WTC11 (cell line): Measurements from ENCODE around the gene MST1R. TPM values are rescaled to one million over a fixed set of nuclear protein-coding genes. Genes with fewer than 3 reads are reported as not detected.

Experiments
- ATAC-seq: fragments of 200-7000 bp; cut with Tn5 transposase; 2 replicates; pipeline ENCODE4 v1.10.0; 2021; ENCODE audit warnings: mild to moderate bottlenecking, moderate library complexity
- CTCF ChIA-PET: fragments of 300-600 bp; sonication (Branson Sonifier 250); formaldehyde crosslinking; loops from one replicate; lab custom pipeline; 2021; ENCODE audit warnings: antibody characterized with exemption; lab: Charles Lee
- POLR2A ChIA-PET: fragments of 350-600 bp; sonication (Branson Sonifier 250); formaldehyde crosslinking; loops from one replicate; lab custom pipeline; 2021; ENCODE audit warnings: antibody characterized with exemption; lab: Charles Lee
- DNase-seq: peaks from one replicate; pipeline ENCODE4 v3.0.0; 2021; ENCODE audit warnings: low spot score
- H3K27ac Mint-ChIP-seq: 2 replicates; pipeline ENCODE4 v1.8.0; 2021; ENCODE audit warnings: mixed read lengths
- H3K27me3 Mint-ChIP-seq: 2 replicates; pipeline ENCODE4 v1.8.0; 2021; ENCODE audit warnings: low read depth, mild to moderate bottlenecking, moderate library complexity, mixed read lengths
- H3K36me3 Mint-ChIP-seq: 2 replicates; pipeline ENCODE4 v1.8.0; 2021; ENCODE audit warnings: mixed read lengths
- H3K4me1 Mint-ChIP-seq: 2 replicates; pipeline ENCODE4 v1.8.0; 2022; ENCODE audit warnings: mixed read lengths
- H3K4me3 Mint-ChIP-seq: 2 replicates; pipeline ENCODE4 v1.8.0; 2021; ENCODE audit warnings: mild to moderate bottlenecking, moderate library complexity, mixed read lengths
- H3K9me3 Mint-ChIP-seq: 2 replicates; pipeline ENCODE4 v1.8.0; 2021; ENCODE audit warnings: mixed read lengths
- E2F5 ChIP-seq: sonication (generic); formaldehyde crosslinking; IDR thresholded peaks from 2 replicates; pipeline ENCODE4 v1.8.1; 2022; ENCODE audit warnings: mild to moderate bottlenecking, moderate library complexity, missing genetic modification reagents
- ELF4 ChIP-seq: sonication (generic); formaldehyde crosslinking; IDR thresholded peaks from 2 replicates; pipeline ENCODE4 v1.8.1; 2022; ENCODE audit warnings: low read depth, mild to moderate bottlenecking, moderate library complexity, missing genetic modification reagents
- FOXP1 ChIP-seq: sonication (generic); formaldehyde crosslinking; IDR thresholded peaks from 2 replicates; pipeline ENCODE4 v1.8.0; 2022; ENCODE audit warnings: missing genetic modification reagents, mild to moderate bottlenecking, moderate library complexity, borderline replicate concordance
- GABPB1 ChIP-seq: sonication (generic); formaldehyde crosslinking; IDR thresholded peaks from 2 replicates; pipeline ENCODE4 v1.8.1; 2023; ENCODE audit warnings: mild to moderate bottlenecking, missing genetic modification reagents
- GTF2I ChIP-seq: fragments of 250-450 bp; sonication (Bioruptor Pico); conservative IDR thresholded peaks from 2 replicates; pipeline ENCODE4 v1.4.0; 2021; ENCODE audit warnings: mild to moderate bottlenecking
- HMGA2 ChIP-seq: fragments of 250-450 bp; sonication (Bioruptor Pico); IDR thresholded peaks from 2 replicates; pipeline ENCODE4 v1.4.0; 2021; ENCODE audit warnings: mild to moderate bottlenecking, moderate library complexity
- HMGXB4 ChIP-seq: sonication (generic); formaldehyde crosslinking; IDR thresholded peaks from 2 replicates; pipeline ENCODE4 v1.8.1; 2023; ENCODE audit warnings: mild to moderate bottlenecking, moderate library complexity, missing genetic modification reagents
- IRF1 ChIP-seq: sonication (generic); formaldehyde crosslinking; IDR thresholded peaks from 2 replicates; pipeline ENCODE4 v1.8.0; 2023; ENCODE audit warnings: missing genetic modification reagents
- IRF2 ChIP-seq: sonication (generic); formaldehyde crosslinking; IDR thresholded peaks from 2 replicates; pipeline ENCODE4 v1.8.0; 2022; ENCODE audit warnings: low read depth, missing genetic modification reagents, borderline replicate concordance
- MLX ChIP-seq: sonication (generic); formaldehyde crosslinking; IDR thresholded peaks from 2 replicates; pipeline ENCODE4 v1.8.1; 2023; ENCODE audit warnings: mild to moderate bottlenecking, missing genetic modification reagents, moderate library complexity
- NFE2L1 ChIP-seq: sonication (generic); formaldehyde crosslinking; IDR thresholded peaks from 2 replicates; pipeline ENCODE4 v1.8.1; 2023; ENCODE audit warnings: missing genetic modification reagents
- NFYB ChIP-seq: sonication (generic); formaldehyde crosslinking; conservative IDR thresholded peaks from 2 replicates; pipeline ENCODE4 v1.8.0; 2022; ENCODE audit warnings: low read depth, missing genetic modification reagents
- PRDM15 ChIP-seq: sonication (generic); formaldehyde crosslinking; IDR thresholded peaks from 2 replicates; pipeline ENCODE4 v1.8.0; 2022; ENCODE audit warnings: missing genetic modification reagents
- PREB ChIP-seq: sonication (generic); formaldehyde crosslinking; IDR thresholded peaks from 2 replicates; pipeline ENCODE4 v1.8.1; 2022; ENCODE audit warnings: mild to moderate bottlenecking, missing genetic modification reagents, moderate library complexity, borderline replicate concordance
- SP1 ChIP-seq: sonication (generic); formaldehyde crosslinking; conservative IDR thresholded peaks from 2 replicates; pipeline ENCODE4 v1.8.1; 2022; ENCODE audit warnings: missing genetic modification reagents
- STAT6 ChIP-seq: sonication (generic); formaldehyde crosslinking; conservative IDR thresholded peaks from 2 replicates; pipeline ENCODE4 v1.8.1; 2023; ENCODE audit warnings: mild to moderate bottlenecking, low read depth, missing genetic modification reagents, moderate library complexity
- ZNF232 ChIP-seq: sonication (generic); formaldehyde crosslinking; IDR thresholded peaks from 2 replicates; pipeline ENCODE4 v1.8.0; 2022; ENCODE audit warnings: mild to moderate bottlenecking, missing genetic modification reagents
- ZNF263 ChIP-seq: sonication (generic); formaldehyde crosslinking; IDR thresholded peaks from 2 replicates; pipeline ENCODE4 v1.8.1; 2022; ENCODE audit warnings: low read depth, mild to moderate bottlenecking, moderate library complexity, missing genetic modification reagents
- ZNF425 ChIP-seq: fragments of 250-450 bp; sonication (Bioruptor Pico); conservative IDR thresholded peaks from 2 replicates; pipeline ENCODE4 v1.9.0; 2021; ENCODE audit warnings: mild to moderate bottlenecking
- total RNA-seq: library from RNA; stranded (reverse); gene quantifications from 3 replicates; pipeline ENCODE4 v1.2.3, GENCODE V29; 2021

MST1R gene
- total RNA-seq, 1 experiment from 2014 or later = 6.2 TPM

GRCh38 chr3:49939858-49940666, 36.4 kb upstream of the MST1R start, which contains the start of gene RBM6 (continued):
- TF ChIP-seq STAT6 (CRISPR knock-in tag) (0 out of 2 replicates have a peak, but pooled peaks have one; percentile 32), SP1 (peak; percentile 94), IRF1 (CRISPR knock-in tag) (peak; percentile 68; the same call in 1 of the 2 replicates), ZNF232 (0 out of 2 replicates have a peak, but pooled peaks have one; percentile 49), GTF2I (CRISPR knock-in tag) (0 out of 2 replicates have a peak, but pooled peaks have one; percentile 18), ELF4 (CRISPR knock-in tag) (peak; percentile 66; the same call in 1 of the 2 replicates), NFYB (CRISPR knock-in tag) (peak; percentile 91), PRDM15 (CRISPR knock-in tag) (no peak), E2F5 (CRISPR knock-in tag) (peak; percentile 31), MLX (CRISPR knock-in tag) (peak; percentile 80; the same call in 1 of the 2 replicates), FOXP1 (CRISPR knock-in tag) (peak; percentile 58; the same call in 1 of the 2 replicates), HMGA2 (CRISPR knock-in tag) (no peak), GABPB1 (CRISPR knock-in tag) (peak; percentile 52; the same call in 1 of the 2 replicates), ZNF263 (CRISPR knock-in tag) (no peak), IRF2 (CRISPR knock-in tag) (no peak)
- TF ChIP-seq, all 79 proteins: peak for 25

- ATAC-seq = no peak
- no peaks in the 10 kb centered on the region; the same call in 1 of the 2 replicates for H3K27me3 Mint-ChIP-seq
- CTCF ChIA-PET = interaction anchor here (1.4 kb wide), 1 partner anchor 98 kb away, joined by 4 read pairs; no protein-coding TSS in a partner anchor
- POLR2A ChIA-PET = no interaction called here
- no peak for DNase-seq
- H3K9me3 Mint-ChIP-seq = no peaks in the 10 kb centered on the region
- H3K4me1 Mint-ChIP-seq = peaks cover 8% of the 10 kb centered on the region
- no peak overlapping the region for H3K4me3 Mint-ChIP-seq
- H3K36me3 Mint-ChIP-seq = no peaks in the 10 kb centered on the region; the same call in 1 of the 2 replicates
- H3K27ac Mint-ChIP-seq = no peak overlapping the region
- TF ChIP-seq ZNF425 (CRISPR knock-in tag) = no peak
- no peak for TF ChIP-seq NFE2L1
- no peak for TF ChIP-seq PREB (CRISPR knock-in tag)
- TF ChIP-seq E2F5 (CRISPR knock-in tag) = no peak
- no peak for TF ChIP-seq GTF2I (CRISPR knock-in tag)
- TF ChIP-seq HMGXB4 = no peak
Measured at GRCh38 chr3:49937090-49937489, 33.4 kb upstream of the MST1R start.
